GM21528 (cell line): ENCODE results near the gene ITGB3.
"Not testable (repeated sequence)": the region's sequence is repeated elsewhere in the genome, so short reads cannot be mapped to it uniquely, and the experiment has no call there.

Experiments
- ATAC-seq: cut with Tn5 transposase; IDR thresholded peaks from one replicate; pipeline ENCODE4 v1.9.1; 2021; ENCODE audit warnings: mild to moderate bottlenecking, moderate library complexity; ENCODE audit not compliant: unreplicated experiment, low FRiP score

Gene ITGB3

DNA sequence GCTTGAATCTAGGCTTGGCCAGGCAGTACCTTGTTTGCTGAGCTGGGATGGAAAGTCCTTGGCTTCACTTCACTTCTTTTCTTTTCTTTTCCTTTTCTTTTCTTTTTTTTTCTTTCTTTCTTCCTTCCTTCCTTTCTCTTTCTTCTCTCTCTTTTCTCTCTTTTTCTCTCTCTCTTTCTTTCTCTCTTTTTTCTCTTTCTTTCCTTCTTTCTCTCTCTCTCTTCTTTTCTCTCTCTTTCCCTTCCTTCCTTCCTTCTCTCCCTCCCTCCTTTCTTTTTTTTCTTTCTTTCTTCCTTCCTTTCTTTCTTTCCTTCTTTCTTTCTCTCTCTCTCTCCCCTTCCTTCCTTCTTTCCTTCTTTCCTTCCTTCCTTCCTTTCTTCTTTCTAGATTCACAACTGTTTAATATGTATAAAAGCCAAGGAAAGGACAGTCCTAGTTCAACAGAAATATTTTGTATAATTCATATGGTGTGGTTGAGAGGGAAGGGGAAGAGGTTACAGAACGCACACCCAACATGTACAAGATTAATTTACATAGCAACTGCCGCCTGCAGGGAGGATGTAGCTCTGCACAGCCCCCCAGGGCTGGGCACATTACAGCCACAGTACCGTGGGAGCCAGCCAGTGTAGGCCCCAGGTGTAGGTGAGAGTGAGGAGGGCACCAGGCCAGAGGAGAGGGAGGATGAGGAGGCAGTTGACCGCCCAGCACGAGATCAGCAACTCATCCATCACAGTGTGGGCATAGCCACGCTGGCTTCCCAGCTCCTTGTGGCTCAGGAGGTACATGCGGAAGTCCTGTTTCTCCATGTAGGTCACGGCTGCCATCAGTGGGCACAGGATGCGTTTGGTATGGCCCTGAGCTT is 9.7 kb upstream of the ITGB3 start:
- ATAC-seq: no peak

DNA sequence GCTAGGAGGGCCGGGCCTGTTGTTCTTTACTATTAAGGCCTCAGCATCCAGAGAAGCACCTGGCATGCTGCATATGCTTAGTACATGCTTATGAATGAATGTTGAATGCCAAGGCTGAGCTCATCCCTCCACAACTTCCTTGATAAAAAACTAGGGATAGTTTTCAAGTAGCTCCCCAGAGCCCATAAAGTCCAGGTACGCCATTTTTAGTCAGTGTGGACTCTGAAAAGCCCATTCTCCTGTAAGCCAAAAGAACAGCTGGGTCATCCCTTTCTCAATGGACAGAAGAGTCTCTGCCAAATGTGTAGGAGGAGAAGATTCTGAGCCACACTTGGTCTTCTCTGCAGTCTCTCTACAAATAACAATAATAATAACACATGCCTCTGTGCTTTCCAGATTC is 8.9 kb upstream of the ITGB3 start:
- ATAC-seq: no peak

DNA sequence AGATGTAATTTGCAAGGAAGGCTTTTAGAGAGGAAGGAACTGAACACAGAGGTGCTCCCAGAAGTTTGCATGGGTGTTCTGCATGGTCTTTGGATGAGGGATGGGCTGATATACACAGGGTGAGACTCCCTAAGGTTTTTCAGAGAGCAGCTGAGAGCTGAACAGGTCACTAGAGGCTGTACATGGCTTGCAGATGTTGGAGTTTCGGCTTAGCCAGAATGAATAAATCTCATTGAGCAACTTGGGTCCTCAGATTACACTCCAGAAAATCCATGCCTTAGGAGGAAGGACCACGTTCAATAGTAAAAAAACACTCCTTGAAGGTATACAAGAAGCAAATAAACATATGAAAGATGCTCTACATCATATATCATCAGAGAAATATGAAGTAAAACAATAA is 7.5 kb upstream of the ITGB3 start:
- ATAC-seq: no peak

DNA sequence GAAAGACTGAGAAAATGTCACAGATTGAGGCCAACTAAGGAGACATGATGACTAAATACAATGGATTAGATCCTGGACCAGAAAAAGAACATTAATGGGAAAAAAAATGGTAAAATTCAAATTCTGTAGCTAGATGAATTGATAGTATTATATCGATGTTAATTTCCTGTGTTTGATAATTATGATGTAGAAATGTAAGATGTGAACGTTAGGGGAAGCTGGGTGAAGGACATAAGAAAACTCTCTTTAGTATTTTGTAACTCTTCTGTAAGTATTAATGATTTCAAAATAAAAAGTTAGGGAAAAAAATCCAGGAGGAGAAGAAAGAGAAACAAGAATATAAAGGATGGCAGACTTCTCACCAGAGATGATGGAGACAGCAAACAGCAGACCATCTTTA is 2.8 kb upstream of the ITGB3 start:
- ATAC-seq: no peak

DNA sequence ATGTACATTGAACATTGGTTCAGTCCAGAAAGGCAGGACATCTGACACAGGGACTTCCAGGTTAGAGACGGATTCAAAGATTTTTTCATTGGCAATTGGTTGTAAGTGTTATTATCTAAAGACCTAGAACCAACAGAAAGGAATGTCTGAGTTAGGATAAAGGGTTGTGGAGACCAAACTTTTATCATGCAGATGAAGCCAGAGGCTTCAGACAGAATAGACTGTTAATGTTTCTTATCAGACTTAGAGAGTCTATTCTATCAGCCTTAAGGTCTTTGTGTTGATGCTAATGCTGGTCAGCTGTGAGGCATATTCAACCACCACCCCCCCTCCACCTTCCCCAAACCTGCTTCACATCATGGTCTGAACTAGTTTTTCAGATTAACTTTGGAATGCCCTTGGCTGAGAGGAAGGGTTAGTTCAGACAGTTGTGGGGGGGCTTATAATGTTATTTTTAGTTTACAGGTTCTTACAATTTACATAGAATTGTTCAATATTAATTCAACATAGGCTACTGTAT is 2.1 kb upstream of the ITGB3 start:
- ATAC-seq: no peak

DNA sequence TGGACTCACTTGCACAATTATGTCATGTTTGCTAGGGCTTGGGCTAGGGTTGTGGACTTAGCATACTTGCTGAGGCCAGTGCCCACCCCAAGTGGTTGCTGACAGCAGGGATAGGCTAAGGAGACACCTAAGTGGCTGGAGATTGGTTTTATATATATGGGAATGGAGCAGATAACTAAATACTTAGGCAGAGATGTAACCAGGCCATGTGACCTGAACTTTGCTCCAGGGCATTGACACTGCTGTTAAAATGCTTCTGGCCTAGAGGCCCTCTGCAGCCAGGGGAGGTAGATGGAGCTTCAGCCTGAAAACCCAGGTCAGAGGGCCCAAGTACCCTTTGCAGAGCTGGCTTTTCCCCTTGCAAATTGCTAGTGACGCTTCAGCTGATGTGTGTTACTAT is 1.4 kb upstream of the ITGB3 start:
- no peak for ATAC-seq

DNA sequence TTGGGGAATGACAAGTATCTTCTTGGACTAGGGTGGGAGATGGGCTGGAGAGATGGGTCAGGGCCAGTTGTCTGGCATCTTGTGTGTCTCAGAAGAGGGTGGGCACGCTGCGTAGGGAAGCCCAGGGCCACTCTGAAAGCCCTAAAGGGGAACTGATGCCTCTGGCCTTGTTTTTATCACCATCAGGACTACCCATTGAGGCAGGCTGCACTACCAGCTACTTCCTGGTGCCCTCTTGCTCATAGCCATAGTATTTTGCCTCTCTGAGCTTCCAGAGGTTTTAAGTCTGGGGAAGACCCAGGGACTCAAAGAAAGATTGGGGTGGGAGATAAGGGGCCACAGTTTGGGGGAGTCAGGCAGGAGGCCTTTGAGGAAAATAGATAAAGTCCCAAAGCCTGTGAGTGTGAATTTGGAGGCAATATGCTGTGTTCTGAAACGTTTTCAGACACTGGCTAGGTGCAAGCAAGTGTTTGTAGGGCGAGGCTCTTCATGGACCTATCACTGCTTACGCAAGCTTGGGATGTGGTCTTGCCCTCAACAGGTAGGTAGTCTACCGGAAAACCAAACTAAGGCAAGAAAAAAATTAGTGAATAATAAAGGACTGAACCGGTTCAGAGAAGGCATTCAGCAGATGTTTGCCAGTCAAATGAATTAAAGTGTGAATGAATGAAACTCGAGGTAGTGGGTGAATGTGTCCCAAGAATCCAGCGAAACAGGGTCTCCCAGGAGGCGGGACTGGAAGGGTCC is 688 bp upstream of the ITGB3 start:
- ATAC-seq: no peak

DNA sequence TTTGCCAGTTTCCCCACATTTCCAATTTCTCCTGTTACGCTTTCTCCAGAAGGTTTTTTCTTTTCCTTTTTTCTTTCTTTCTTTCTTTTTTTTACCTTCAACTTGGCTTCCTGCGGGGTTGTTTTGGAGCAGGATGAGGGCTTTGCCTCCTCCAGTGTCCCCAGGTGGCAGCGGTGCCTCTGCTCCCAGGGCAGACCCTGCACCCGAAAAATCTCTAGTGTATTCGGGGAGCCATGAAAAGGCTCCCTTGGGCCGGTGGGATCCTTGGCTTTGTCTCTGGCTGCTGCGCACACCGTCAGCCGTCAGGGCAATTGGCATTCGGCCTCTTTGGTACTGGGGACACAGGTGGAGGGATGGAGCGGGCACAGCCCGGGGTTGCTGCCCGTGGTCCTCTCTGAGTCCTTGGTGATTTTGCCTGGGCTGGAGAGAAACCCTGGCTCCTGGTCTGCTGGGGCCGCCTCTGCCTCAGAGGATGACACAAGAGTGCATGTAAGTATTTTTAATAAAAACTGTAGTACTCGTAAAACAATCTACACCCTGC is 846 bp downstream of the ITGB3 start:
- ATAC-seq: no peak

DNA sequence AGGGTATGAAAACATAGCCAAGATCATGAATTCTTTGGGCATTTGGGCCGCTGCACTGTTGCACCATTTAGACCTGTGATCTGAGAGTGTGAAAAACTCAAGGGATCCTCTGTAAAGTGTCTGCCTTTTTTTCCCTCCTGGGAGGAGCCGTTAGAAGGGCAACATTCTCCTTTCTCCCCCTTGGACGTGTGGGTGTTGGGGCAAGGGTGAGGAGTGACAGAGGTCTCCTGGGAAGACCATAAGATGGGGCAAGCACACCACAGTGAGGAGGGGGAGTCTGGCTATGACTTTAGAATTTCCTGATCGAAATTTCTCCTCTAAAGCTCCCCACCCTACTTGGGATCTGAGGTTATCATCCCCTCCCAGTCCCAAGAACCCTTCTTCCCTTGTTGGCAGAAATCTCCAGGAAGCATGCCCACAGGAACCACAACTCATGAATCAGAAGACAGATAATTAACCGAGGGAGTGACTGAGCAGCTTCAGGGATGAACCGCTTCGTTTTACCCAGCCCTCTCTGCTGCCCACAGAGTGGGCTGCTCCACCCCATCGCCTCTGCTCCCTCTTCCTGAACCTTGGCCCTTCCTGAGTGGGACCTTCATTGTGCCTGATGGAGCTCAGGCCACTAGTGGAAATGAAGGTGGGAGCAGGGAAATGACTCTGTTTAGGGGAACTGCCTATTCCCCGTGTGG is 4.2 kb downstream of the ITGB3 start:
- no peak for ATAC-seq

DNA sequence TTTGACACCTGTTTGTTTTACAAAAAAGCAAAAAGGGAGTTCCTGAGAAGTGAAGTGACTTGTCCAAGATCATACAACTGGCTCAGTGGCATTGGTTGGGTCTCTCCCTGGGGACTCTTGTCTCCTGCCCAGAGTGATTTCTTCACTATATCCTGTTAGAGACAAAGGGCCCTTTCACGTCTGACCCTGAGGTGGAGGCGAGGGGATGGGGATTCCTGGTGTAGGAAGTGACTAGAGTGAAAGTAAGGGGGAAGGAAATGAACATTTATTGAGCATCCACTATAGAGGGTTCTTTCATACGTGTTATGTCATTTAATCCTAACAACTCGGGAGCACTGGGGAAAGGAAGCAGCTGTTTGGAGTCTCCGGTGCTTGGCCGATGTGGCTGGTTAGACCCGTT is 9.0 kb downstream of the ITGB3 start:
- no peak for ATAC-seq

DNA sequence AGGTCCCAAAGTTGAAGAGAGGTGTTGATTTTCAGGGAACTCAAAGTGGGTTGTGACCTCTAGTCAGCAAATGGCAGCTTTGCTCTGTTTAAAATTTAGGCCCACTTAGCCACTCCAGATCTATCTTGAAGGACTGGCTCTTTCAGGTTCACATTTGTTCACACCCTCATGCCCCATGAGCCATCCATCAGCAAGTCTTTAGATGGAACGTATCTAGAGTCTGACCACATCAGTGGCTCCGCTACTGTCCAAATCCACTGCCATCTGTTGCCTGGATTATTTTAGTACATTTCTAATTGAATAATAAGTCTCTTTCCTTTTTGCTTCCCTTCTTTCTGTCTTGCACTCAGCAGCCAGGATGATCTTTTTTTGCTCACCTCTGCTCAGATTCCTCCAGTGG is 10.5 kb downstream of the ITGB3 start:
- no peak for ATAC-seq

DNA sequence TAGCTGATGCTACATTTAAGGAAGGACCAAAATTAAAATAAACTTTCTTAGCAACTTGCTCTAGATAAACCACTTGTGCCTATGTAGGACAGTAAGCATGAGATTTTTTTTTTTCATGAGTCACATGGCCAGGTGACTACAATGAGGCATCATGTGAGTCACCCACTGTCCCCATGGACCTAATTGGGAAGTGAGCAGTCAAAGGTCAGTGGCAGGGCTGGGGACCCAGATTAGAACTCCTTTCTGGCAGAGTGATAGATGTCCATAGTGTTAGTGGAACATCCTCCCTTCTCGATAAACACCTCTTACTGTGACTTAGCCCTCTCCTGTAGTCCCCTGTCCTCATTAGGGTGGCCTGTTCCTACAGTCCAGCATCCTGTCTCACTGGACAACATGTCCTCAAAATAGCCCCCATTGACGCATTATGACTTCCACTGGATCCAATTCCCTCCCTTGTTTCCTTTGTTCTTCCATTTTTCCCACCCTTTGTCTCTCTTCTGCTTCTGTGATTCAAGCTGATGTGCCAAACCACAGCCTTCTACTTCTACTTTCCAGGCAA is 12.4 kb downstream of the ITGB3 start:
- ATAC-seq: no peak

DNA sequence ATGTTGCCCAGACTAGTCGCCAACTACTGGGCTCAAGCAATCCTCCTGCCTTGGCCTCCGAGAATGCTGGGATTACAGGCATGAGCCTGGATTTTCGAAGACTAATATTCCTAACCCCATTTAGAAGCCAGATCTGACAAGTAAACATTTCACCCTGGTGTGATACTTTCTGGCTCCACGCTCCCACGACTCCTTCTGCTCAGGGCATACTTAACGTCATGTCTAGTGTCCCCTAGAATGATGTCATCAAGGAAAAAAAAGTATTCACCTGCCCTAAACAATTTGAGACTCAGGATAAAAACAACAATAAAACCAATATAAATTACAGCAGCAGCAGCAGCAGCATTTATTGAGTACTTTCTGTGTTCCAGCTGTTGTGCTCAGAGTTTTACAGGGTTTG is 13.2 kb downstream of the ITGB3 start:
- ATAC-seq: no peak

DNA sequence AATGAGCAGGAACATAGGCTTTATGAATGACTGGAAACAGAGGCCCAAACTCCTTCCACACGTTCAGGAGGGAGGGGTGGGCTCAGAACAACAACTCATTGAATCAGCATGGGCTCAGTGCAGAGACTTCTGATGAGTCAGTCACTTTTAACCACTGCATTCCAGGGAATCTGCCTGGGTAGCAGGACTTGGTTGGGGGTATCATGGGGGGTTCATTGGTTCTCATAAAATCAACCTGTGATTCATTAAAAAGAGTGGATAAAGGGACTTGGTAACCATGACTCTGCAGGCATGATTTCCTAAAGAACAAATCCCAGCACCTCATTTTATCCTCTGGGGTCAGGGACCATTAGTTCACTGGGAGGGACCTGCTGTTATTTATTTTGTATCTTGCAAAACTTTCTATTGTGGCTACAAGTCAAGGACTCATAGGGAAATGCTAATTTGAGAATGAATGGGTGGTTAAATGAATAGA is 13.8 kb downstream of the ITGB3 start:
- ATAC-seq: no peak

DNA sequence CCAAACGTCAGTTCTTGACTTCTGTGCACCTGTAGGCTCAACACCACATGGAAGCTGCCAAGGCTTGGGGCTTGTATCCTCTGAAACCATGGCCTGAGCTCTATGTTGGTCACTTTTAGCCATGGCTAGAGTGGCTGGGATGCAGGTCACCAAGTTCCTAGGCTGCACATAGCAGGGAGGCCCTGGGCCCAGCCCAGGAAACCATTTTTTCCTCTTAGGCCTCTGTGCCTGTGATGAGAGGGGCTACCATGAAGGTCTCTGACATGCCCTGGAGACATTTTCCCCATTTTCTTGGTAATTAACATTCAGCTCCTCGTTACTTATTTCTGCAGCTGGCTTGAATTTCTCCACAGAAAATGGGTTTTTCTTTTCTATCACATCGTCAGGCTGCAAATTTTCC is 15.3 kb downstream of the ITGB3 start:
- not testable (repeated sequence) for ATAC-seq

DNA sequence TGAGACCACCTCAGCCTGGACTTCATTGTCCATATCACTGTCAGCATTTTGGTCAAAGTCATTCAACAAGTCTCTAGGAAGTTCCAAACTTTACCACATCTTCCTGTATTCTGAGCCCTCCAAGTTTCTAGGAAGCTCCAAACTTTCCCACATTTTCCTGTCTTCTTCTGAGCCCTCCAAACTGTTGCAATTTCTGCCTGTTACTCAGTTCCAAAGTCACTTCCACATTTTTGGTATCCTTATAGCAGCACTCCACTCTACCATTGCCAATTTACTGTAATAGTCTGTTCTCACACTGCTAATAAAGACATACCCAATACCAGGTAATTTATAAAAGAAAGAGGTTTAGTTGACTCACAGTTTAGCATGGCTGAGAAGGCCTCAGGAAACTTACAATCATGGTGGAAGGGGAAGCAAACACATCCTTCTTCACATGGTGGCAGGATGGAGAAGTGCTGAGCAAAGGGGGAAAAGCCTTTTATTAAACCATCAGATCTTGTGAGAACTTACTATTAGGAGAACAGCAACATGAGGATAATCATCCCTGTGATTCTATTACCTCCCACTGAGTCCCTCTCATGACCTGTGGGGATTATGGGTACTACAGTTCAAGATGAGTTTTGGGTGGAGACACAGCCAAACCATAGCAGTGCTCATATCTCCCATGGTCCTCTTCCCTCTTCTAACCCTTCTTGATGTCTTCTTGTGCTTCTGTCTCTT is 16.1 kb downstream of the ITGB3 start:
- ATAC-seq: not testable (repeated sequence)

DNA sequence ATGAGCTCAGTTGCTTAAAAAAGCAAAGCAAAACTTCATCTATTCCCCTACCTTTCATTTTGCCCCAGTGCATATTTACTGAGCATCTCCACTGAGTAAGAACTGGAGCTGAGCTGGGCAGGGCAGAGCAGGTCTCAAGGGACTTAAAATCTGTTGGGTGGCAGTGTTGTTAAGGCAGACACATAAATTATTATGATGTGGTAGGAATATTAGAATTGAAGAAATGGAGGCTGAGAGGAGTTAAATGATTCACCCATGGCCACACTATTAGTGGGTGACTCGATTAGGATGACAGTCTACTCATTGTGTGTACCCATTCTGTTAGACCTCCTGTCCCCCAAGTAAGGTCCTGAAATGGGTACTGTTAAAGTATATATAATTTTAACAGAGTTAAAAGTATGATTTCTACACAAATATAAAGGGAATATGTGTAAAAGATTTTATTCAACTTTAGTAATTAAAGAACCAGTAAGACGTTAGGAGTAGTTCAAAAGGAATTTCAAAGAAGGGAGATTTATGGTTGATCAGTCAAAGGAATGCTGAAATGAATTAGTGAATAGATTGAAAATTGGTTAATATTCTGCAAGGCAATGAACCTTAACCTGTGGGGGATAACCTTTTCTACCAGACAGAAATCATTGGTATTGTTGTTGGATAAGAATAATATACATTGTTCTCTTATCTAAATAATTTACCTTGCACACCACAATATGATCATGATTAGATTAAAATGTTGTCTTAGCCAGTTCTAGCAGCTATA is 17.5 kb downstream of the ITGB3 start:
- no peak for ATAC-seq

DNA sequence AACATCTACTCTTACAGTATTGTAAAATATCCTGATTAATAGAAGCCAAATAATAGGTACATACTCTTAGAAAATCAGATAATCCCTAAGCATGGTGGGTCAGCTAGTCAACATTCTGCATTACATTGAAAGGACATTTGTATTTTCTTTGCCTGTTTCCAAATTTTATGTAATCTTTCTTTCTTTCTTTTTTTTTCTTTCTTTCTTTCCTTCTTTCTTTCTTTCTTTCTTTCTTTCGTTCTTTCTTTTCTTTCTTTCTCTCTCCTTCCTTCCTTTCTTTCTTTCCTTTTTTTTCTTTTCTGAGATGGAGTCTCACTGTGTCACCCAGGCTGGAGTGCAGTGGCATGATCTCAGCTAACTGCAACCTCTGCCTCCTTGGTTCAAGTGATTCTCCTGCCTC is 18.9 kb downstream of the ITGB3 start:
- no peak for ATAC-seq

DNA sequence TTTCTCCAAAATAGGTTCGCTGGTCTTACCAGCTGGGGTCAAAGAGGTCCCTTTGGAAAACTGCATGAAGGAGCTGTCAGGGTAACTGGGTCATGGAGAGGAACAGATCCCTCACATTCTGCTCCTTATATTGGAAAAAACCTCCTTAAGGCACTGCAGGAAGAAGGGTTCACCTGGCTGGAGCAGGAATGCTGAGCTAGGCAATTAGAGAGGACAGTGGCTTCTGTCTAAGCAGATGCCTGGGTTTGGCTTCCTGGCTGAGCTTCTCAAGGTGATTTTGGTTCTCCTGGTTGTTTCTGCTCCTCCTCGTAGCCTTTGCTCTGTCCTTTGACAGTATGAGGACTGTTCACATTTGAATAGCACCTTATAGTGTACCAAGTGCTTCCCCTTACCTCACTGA is 19.6 kb downstream of the ITGB3 start:
- ATAC-seq: no peak
